Nephron (organoid): ENCODE measurements around the gene CDH13.

Experiments
- H3K27ac Mint-ChIP-seq, 3 experiments: 2 replicates each; pipeline ENCODE4 v1.8.0; 2020; ENCODE audit warnings: mixed read lengths in 3 of 3, mild to moderate bottlenecking in 2 of 3, moderate library complexity in 1 of 3
- H3K27me3 Mint-ChIP-seq: 2 replicates; pipeline ENCODE4 v1.8.0; 2021; ENCODE audit warnings: low read depth, mild to moderate bottlenecking, moderate library complexity, mixed read lengths
- H3K36me3 Mint-ChIP-seq: 2 replicates; pipeline ENCODE4 v1.8.0; 2020; ENCODE audit warnings: low read depth, mixed read lengths
- H3K4me1 Mint-ChIP-seq: 2 replicates; pipeline ENCODE4 v1.8.0; 2020; ENCODE audit warnings: mixed read lengths
- H3K4me3 Mint-ChIP-seq, 3 experiments: 2 replicates each; pipeline ENCODE4 v1.8.0; 2020; ENCODE audit warnings: mild to moderate bottlenecking in 3 of 3, mixed read lengths in 3 of 3, moderate library complexity in 2 of 3
- H3K9me3 Mint-ChIP-seq: 2 replicates; pipeline ENCODE4 v1.8.0; 2020; ENCODE audit warnings: mixed read lengths
- CTCF ChIP-seq, 3 experiments: fragments of 200-600 bp; sonication (generic); IDR thresholded peaks; one replicate each; pipeline ENCODE4 v1.5.0; 2021; ENCODE audit warnings: antibody characterized with exemption in 3 of 3; ENCODE audit not compliant: unreplicated experiment in 3 of 3

CDH13 gene

GRCh38 chr16:83418565-83418964 lies 791.8 kb downstream of the CDH13 start:
- no peak overlapping the region for H3K27ac Mint-ChIP-seq
- H3K9me3 Mint-ChIP-seq, result no peaks in the 10 kb centered on the region
- TF ChIP-seq CTCF (IDR thresholded peaks at IDR 0.05; ENCODE audit: unreplicated experiment in 3 of 3), result no peak
- no peak overlapping the region for H3K4me3 Mint-ChIP-seq
- peaks cover 4% of the 10 kb centered on the region for H3K27me3 Mint-ChIP-seq
- H3K4me1 Mint-ChIP-seq, result no peaks in the 10 kb centered on the region
- H3K36me3 Mint-ChIP-seq, result no peaks in the 10 kb centered on the region

- no peaks in the 10 kb centered on the region for H3K9me3 Mint-ChIP-seq
- TF ChIP-seq CTCF (IDR thresholded peaks at IDR 0.05; ENCODE audit: unreplicated experiment in 3 of 3), result no peak
- no peak overlapping the region for H3K27ac Mint-ChIP-seq
- peaks cover 4% of the 10 kb centered on the region for H3K27me3 Mint-ChIP-seq
- H3K36me3 Mint-ChIP-seq, result no peaks in the 10 kb centered on the region
- no peak overlapping the region for H3K4me3 Mint-ChIP-seq
- H3K4me1 Mint-ChIP-seq, result no peaks in the 10 kb centered on the region
Observed at GRCh38 chr16:83420206-83420760, 793.5 kb downstream of the CDH13 start.

- Mint-ChIP-seq H3K9me3 (no peaks in the 10 kb centered on the region), H3K27ac (no peak overlapping the region), H3K36me3 (no peaks in the 10 kb centered on the region), H3K4me1 (no peaks in the 10 kb centered on the region), H3K4me3 (no peak overlapping the region), H3K27me3 (peaks cover 3% of the 10 kb centered on the region)
- no peak for TF ChIP-seq CTCF (IDR thresholded peaks at IDR 0.05; ENCODE audit: unreplicated experiment in 3 of 3)
Observed at GRCh38 chr16:83433201-83433600, 806.4 kb downstream of the CDH13 start.

GRCh38 chr16:83437036-83437435 lies 810.3 kb downstream of the CDH13 start:
- H3K36me3 Mint-ChIP-seq, result no peaks in the 10 kb centered on the region
- H3K9me3 Mint-ChIP-seq, result no peaks in the 10 kb centered on the region
- peaks cover 6% of the 10 kb centered on the region for H3K27me3 Mint-ChIP-seq
- no peak overlapping the region for H3K4me3 Mint-ChIP-seq
- no peaks in the 10 kb centered on the region for H3K4me1 Mint-ChIP-seq
- TF ChIP-seq CTCF (IDR thresholded peaks at IDR 0.05; ENCODE audit: unreplicated experiment in 3 of 3), result no peak
- H3K27ac Mint-ChIP-seq, result no peak overlapping the region

GRCh38 chr16:83438326-83438725 lies 811.6 kb downstream of the CDH13 start:
- Mint-ChIP-seq H3K27me3 (peaks cover 9% of the 10 kb centered on the region), H3K4me3 (no peak overlapping the region), H3K27ac (no peak overlapping the region), H3K36me3 (no peaks in the 10 kb centered on the region), H3K9me3 (no peaks in the 10 kb centered on the region), H3K4me1 (peaks cover 6% of the 10 kb centered on the region)
- TF ChIP-seq CTCF (IDR thresholded peaks at IDR 0.05; ENCODE audit: unreplicated experiment in 3 of 3), result no peak

- Mint-ChIP-seq H3K27me3 (peaks cover 9% of the 10 kb centered on the region), H3K27ac (no peak overlapping the region), H3K9me3 (no peaks in the 10 kb centered on the region), H3K4me1 (peaks cover 6% of the 10 kb centered on the region), H3K4me3 (no peak overlapping the region), H3K36me3 (no peaks in the 10 kb centered on the region)
- TF ChIP-seq CTCF (IDR thresholded peaks at IDR 0.05; ENCODE audit: unreplicated experiment in 3 of 3), result no peak
Observed at GRCh38 chr16:83439412-83439811, 812.6 kb downstream of the CDH13 start.
